HepG2 (cell line): ENCODE measurements around the gene EML2.

ENCODE experiments used
- CHD2 ChIP-seq: IDR thresholded peaks from 2 replicates; pipeline ENCODE4 v1.6.1; 2011; ENCODE audit warnings: low read depth, low read length, improper control_type of control experiment
- ESRRA ChIP-seq: sonication (generic); formaldehyde crosslinking; IDR thresholded peaks from 2 replicates; pipeline ENCODE4 v1.5.1; 2020; ENCODE audit warnings: mild to moderate bottlenecking, low read depth, missing genetic modification reagents
- HDAC6 ChIP-seq: fragments of 200-600 bp; sonication (generic); IDR thresholded peaks from 2 replicates; pipeline ENCODE4 v1.7.0; 2017; ENCODE audit warnings: mild to moderate bottlenecking, antibody characterized with exemption, low read length, low read depth
- LCORL ChIP-seq, 2 experiments: fragments of 450-650 bp in 1 of 2; sonication (generic) in 1 of 2; formaldehyde crosslinking in 1 of 2; IDR thresholded peaks; 2 replicates each; pipeline versions ENCODE4 v1.5.0 to v1.6.1; 2017 to 2020; ENCODE audit warnings: antibody characterized with exemption in 1 of 2, missing genetic modification reagents in 1 of 2
- NFYC ChIP-seq: IDR thresholded peaks from 2 replicates; pipeline ENCODE4 v1.6.1; 2016; ENCODE audit warnings: missing genetic modification reagents, missing compliant biosample characterization
- RAD51 ChIP-seq: fragments of 450-650 bp; IDR thresholded peaks from 2 replicates; pipeline ENCODE4 v1.6.1; 2016; ENCODE audit warnings: borderline replicate concordance
- ZNF260 ChIP-seq: sonication (generic); formaldehyde crosslinking; IDR thresholded peaks from 2 replicates; pipeline ENCODE4 v1.4.0; 2020; ENCODE audit warnings: missing genetic modification reagents, low read depth, mild to moderate bottlenecking, borderline replicate concordance
- TF ChIP-seq, protein P1 (sequence below): fragments of 450-650 bp; IDR thresholded peaks from 2 replicates; pipeline ENCODE4 v1.6.1; 2017; ENCODE audit warnings: mild to moderate bottlenecking
- TF ChIP-seq, protein P2 (sequence below): sonication (generic); formaldehyde crosslinking; IDR thresholded peaks from 2 replicates; pipeline ENCODE4 v1.5.1; 2020; ENCODE audit warnings: mild to moderate bottlenecking, missing genetic modification reagents
- TF ChIP-seq, protein P3 (sequence below), 2 experiments: IDR thresholded peaks; 2 replicates each; pipeline ENCODE4 v1.6.1; 2011 to 2012; ENCODE audit warnings: low read length in 2 of 2, borderline replicate concordance in 1 of 2, low read depth in 1 of 2, mild to moderate bottlenecking in 1 of 2, moderate library complexity in 1 of 2
- TF ChIP-seq, protein P4 (sequence below): sonication (generic); formaldehyde crosslinking; IDR thresholded peaks from 2 replicates; pipeline ENCODE4 v1.4.0; 2020; ENCODE audit warnings: mild to moderate bottlenecking, missing genetic modification reagents
- TF ChIP-seq, protein P5 (sequence below): sonication (generic); formaldehyde crosslinking; IDR thresholded peaks from 2 replicates; pipeline ENCODE4 v1.4.0; 2020; ENCODE audit warnings: missing genetic modification reagents
- TF ChIP-seq, protein P6 (sequence below): sonication (generic); formaldehyde crosslinking; IDR thresholded peaks from 2 replicates; pipeline ENCODE4 v1.4.0; 2020; ENCODE audit warnings: missing genetic modification reagents
- TF ChIP-seq, protein P7 (sequence below): sonication (generic); formaldehyde crosslinking; IDR thresholded peaks from 2 replicates; pipeline ENCODE4 v1.5.0; 2020; ENCODE audit warnings: mild to moderate bottlenecking, missing genetic modification reagents, moderate library complexity

DNA sequence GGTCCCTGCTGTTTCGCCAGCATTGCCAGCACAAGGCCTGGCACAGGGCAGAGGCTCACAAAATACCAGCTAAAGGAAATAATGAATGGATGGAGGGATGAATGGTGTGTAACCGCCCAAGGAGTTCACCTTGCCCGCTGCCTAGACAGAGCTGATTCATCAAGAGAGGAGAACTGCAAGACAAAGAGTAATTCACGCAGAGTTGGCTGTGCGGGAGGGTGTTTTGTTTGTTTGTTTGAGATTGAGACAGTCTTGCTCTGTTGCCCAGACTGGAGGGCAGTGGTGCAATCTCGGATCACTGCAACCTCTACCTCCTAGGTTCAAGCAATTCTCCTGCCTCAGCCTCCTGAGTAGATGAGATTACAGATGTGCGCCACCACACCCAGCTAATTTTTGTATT is 57.6 kb downstream of the EML2 start:
- TF ChIP-seq ESRRA (CRISPR knock-in tag), result no peak
- TF ChIP-seq, protein P1, sequence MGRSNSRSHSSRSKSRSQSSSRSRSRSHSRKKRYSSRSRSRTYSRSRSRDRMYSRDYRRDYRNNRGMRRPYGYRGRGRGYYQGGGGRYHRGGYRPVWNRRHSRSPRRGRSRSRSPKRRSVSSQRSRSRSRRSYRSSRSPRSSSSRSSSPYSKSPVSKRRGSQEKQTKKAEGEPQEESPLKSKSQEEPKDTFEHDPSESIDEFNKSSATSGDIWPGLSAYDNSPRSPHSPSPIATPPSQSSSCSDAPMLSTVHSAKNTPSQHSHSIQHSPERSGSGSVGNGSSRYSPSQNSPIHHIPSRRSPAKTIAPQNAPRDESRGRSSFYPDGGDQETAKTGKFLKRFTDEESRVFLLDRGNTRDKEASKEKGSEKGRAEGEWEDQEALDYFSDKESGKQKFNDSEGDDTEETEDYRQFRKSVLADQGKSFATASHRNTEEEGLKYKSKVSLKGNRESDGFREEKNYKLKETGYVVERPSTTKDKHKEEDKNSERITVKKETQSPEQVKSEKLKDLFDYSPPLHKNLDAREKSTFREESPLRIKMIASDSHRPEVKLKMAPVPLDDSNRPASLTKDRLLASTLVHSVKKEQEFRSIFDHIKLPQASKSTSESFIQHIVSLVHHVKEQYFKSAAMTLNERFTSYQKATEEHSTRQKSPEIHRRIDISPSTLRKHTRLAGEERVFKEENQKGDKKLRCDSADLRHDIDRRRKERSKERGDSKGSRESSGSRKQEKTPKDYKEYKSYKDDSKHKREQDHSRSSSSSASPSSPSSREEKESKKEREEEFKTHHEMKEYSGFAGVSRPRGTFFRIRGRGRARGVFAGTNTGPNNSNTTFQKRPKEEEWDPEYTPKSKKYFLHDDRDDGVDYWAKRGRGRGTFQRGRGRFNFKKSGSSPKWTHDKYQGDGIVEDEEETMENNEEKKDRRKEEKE, result no peak
- TF ChIP-seq, protein P2, sequence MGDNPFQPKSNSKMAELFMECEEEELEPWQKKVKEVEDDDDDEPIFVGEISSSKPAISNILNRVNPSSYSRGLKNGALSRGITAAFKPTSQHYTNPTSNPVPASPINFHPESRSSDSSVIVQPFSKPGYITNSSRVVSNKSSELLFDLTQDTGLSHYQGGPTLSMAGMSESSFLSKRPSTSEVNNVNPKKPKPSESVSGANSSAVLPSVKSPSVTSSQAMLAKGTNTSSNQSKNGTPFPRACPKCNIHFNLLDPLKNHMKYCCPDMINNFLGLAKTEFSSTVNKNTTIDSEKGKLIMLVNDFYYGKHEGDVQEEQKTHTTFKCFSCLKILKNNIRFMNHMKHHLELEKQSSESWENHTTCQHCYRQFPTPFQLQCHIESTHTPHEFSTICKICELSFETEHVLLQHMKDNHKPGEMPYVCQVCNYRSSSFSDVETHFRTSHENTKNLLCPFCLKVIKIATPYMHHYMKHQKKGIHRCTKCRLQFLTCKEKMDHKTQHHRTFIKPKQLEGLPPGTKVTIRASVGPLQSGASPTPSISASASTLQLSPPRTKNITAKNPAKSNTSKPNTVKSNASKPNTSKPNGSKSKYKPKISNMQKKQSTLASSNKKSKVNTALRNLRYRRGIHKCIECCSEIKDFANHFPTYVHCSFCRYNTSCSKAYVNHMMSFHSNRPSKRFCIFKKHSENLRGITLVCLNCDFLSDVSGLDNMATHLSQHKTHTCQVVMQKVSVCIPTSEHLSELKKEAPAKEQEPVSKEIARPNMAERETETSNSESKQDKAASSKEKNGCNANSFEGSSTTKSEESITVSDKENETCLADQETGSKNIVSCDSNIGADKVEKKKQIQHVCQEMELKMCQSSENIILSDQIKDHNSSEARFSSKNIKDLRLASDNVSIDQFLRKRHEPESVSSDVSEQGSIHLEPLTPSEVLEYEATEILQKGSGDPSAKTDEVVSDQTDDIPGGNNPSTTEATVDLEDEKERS, result no peak
- TF ChIP-seq, protein P3, sequence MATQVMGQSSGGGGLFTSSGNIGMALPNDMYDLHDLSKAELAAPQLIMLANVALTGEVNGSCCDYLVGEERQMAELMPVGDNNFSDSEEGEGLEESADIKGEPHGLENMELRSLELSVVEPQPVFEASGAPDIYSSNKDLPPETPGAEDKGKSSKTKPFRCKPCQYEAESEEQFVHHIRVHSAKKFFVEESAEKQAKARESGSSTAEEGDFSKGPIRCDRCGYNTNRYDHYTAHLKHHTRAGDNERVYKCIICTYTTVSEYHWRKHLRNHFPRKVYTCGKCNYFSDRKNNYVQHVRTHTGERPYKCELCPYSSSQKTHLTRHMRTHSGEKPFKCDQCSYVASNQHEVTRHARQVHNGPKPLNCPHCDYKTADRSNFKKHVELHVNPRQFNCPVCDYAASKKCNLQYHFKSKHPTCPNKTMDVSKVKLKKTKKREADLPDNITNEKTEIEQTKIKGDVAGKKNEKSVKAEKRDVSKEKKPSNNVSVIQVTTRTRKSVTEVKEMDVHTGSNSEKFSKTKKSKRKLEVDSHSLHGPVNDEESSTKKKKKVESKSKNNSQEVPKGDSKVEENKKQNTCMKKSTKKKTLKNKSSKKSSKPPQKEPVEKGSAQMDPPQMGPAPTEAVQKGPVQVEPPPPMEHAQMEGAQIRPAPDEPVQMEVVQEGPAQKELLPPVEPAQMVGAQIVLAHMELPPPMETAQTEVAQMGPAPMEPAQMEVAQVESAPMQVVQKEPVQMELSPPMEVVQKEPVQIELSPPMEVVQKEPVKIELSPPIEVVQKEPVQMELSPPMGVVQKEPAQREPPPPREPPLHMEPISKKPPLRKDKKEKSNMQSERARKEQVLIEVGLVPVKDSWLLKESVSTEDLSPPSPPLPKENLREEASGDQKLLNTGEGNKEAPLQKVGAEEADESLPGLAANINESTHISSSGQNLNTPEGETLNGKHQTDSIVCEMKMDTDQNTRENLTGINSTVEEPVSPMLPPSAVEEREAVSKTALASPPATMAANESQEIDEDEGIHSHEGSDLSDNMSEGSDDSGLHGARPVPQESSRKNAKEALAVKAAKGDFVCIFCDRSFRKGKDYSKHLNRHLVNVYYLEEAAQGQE (IDR thresholded peaks at IDR 0.05; ENCODE audit: borderline replicate concordance in 1 of 2, low read depth in 1 of 2, low read length in 2 of 2), result no peak
- no peak for TF ChIP-seq ZNF260 (CRISPR knock-in tag)
- TF ChIP-seq CHD2, result no peak
- TF ChIP-seq, protein P4, sequence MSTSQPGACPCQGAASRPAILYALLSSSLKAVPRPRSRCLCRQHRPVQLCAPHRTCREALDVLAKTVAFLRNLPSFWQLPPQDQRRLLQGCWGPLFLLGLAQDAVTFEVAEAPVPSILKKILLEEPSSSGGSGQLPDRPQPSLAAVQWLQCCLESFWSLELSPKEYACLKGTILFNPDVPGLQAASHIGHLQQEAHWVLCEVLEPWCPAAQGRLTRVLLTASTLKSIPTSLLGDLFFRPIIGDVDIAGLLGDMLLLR (CRISPR knock-in tag), result no peak
- TF ChIP-seq, protein P5, sequence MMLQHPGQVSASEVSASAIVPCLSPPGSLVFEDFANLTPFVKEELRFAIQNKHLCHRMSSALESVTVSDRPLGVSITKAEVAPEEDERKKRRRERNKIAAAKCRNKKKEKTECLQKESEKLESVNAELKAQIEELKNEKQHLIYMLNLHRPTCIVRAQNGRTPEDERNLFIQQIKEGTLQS (CRISPR knock-in tag), result no peak
- TF ChIP-seq RAD51, result no peak
- no peak for TF ChIP-seq LCORL (IDR thresholded peaks at IDR 0.05)
- TF ChIP-seq LCORL (CRISPR knock-in tag; IDR thresholded peaks at IDR 0.05), result no peak
- TF ChIP-seq NFYC (CRISPR knock-in tag), result no peak
- TF ChIP-seq, protein P6, sequence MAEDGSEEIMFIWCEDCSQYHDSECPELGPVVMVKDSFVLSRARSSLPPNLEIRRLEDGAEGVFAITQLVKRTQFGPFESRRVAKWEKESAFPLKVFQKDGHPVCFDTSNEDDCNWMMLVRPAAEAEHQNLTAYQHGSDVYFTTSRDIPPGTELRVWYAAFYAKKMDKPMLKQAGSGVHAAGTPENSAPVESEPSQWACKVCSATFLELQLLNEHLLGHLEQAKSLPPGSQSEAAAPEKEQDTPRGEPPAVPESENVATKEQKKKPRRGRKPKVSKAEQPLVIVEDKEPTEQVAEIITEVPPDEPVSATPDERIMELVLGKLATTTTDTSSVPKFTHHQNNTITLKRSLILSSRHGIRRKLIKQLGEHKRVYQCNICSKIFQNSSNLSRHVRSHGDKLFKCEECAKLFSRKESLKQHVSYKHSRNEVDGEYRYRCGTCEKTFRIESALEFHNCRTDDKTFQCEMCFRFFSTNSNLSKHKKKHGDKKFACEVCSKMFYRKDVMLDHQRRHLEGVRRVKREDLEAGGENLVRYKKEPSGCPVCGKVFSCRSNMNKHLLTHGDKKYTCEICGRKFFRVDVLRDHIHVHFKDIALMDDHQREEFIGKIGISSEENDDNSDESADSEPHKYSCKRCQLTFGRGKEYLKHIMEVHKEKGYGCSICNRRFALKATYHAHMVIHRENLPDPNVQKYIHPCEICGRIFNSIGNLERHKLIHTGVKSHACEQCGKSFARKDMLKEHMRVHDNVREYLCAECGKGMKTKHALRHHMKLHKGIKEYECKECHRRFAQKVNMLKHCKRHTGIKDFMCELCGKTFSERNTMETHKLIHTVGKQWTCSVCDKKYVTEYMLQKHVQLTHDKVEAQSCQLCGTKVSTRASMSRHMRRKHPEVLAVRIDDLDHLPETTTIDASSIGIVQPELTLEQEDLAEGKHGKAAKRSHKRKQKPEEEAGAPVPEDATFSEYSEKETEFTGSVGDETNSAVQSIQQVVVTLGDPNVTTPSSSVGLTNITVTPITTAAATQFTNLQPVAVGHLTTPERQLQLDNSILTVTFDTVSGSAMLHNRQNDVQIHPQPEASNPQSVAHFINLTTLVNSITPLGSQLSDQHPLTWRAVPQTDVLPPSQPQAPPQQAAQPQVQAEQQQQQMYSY (CRISPR knock-in tag), result no peak
- no peak for TF ChIP-seq HDAC6
- TF ChIP-seq, protein P7, sequence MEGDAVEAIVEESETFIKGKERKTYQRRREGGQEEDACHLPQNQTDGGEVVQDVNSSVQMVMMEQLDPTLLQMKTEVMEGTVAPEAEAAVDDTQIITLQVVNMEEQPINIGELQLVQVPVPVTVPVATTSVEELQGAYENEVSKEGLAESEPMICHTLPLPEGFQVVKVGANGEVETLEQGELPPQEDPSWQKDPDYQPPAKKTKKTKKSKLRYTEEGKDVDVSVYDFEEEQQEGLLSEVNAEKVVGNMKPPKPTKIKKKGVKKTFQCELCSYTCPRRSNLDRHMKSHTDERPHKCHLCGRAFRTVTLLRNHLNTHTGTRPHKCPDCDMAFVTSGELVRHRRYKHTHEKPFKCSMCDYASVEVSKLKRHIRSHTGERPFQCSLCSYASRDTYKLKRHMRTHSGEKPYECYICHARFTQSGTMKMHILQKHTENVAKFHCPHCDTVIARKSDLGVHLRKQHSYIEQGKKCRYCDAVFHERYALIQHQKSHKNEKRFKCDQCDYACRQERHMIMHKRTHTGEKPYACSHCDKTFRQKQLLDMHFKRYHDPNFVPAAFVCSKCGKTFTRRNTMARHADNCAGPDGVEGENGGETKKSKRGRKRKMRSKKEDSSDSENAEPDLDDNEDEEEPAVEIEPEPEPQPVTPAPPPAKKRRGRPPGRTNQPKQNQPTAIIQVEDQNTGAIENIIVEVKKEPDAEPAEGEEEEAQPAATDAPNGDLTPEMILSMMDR (CRISPR knock-in tag), result no peak
